MCF 10A (cell line): ENCODE data around the gene PRG2. TPM values are rescaled to one million over a fixed set of nuclear protein-coding genes. Genes with fewer than 3 reads are reported as not detected.

Source experiments
- BruUV-seq: library from RNA; stranded (reverse); fragments of 400-500 nt; replicated peaks from 2 replicates; lab custom pipeline; 2021; lab: Mats Ljungman, UMichigan
- CTCF ChIA-PET: fragments of 300-600 bp; sonication (Branson Sonifier 250); formaldehyde crosslinking; extraction: SDS; loops from one replicate; lab custom pipeline; 2021; ENCODE audit warnings: antibody characterized with exemption, inconsistent platforms; lab: Yijun Ruan, JAX
- POLR2A ChIA-PET: fragments of 300-600, 350-650 bp; sonication (Branson Sonifier 250); formaldehyde crosslinking; extraction: SDS; loops from one replicate; lab custom pipeline; 2020; ENCODE audit warnings: antibody characterized with exemption, inconsistent platforms; lab: Yijun Ruan, JAX
- DNase-seq: peaks from one replicate; pipeline ENCODE4 v3.0.0-alpha.2; 2018; ENCODE audit not compliant: unreplicated experiment
- H3K27ac Mint-ChIP-seq: one replicate; pipeline ENCODE4 v1.8.0; 2022; ENCODE audit warnings: mild to moderate bottlenecking, low read depth, mixed read lengths; ENCODE audit not compliant: unreplicated experiment
- H3K27me3 Mint-ChIP-seq: one replicate; pipeline ENCODE4 v1.8.0; 2022; ENCODE audit warnings: mixed read lengths; ENCODE audit not compliant: insufficient read depth, unreplicated experiment
- H3K36me3 Mint-ChIP-seq: one replicate; pipeline ENCODE4 v1.8.0; 2022; ENCODE audit warnings: mild to moderate bottlenecking, moderate library complexity, mixed read lengths; ENCODE audit not compliant: insufficient read depth, unreplicated experiment
- H3K4me1 Mint-ChIP-seq: one replicate; pipeline ENCODE4 v1.8.0; 2022; ENCODE audit warnings: mixed read lengths; ENCODE audit not compliant: insufficient read depth, unreplicated experiment
- H3K4me3 Mint-ChIP-seq: one replicate; pipeline ENCODE4 v1.8.0; 2022; ENCODE audit warnings: mild to moderate bottlenecking, moderate library complexity, mixed read lengths; ENCODE audit not compliant: unreplicated experiment
- H3K9me3 Mint-ChIP-seq: one replicate; pipeline ENCODE4 v1.8.0; 2022; ENCODE audit warnings: mixed read lengths; ENCODE audit not compliant: unreplicated experiment
- intact Hi-C: fragments of 100-400 bp; cut with micrococcal nuclease; formaldehyde crosslinking; loops from 2 replicates; pipeline ENCODE4 v1.14.1; 2022
- total RNA-seq: library from RNA; stranded (reverse); gene quantifications from 2 replicates; pipeline ENCODE4 v1.2.3, GENCODE V29; 2022
- TF ChIP-seq, protein P1 (sequence below): fragments of 200-600 bp; IDR thresholded peaks from one replicate; pipeline ENCODE4 v1.8.0; 2022; ENCODE audit warnings: antibody characterized with exemption, mild to moderate bottlenecking; ENCODE audit not compliant: unreplicated experiment

PRG2 gene
- total RNA-seq, 1 experiment from 2014 or later, result not detected

GRCh38 chr11:57396744-57397143 is 6.3 kb upstream of the PRG2 start:
- H3K4me1 Mint-ChIP-seq, result no peaks in the 10 kb centered on the region
- ChIA-PET POLR2A (interaction anchor here (0.6 kb wide), 1 partner anchor 66 kb away, joined by 3 read pairs; no protein-coding TSS in a partner anchor), CTCF (interaction anchor here (0.6 to 1.0 kb wide), 3 partner anchors 61 to 265 kb away, joined by 3 read pairs; no protein-coding TSS in a partner anchor)
- TF ChIP-seq, protein P1, sequence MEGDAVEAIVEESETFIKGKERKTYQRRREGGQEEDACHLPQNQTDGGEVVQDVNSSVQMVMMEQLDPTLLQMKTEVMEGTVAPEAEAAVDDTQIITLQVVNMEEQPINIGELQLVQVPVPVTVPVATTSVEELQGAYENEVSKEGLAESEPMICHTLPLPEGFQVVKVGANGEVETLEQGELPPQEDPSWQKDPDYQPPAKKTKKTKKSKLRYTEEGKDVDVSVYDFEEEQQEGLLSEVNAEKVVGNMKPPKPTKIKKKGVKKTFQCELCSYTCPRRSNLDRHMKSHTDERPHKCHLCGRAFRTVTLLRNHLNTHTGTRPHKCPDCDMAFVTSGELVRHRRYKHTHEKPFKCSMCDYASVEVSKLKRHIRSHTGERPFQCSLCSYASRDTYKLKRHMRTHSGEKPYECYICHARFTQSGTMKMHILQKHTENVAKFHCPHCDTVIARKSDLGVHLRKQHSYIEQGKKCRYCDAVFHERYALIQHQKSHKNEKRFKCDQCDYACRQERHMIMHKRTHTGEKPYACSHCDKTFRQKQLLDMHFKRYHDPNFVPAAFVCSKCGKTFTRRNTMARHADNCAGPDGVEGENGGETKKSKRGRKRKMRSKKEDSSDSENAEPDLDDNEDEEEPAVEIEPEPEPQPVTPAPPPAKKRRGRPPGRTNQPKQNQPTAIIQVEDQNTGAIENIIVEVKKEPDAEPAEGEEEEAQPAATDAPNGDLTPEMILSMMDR, result no peak
- no TSS peak for BruUV-seq
- peaks cover 9% of the 10 kb centered on the region for H3K27me3 Mint-ChIP-seq
- no peaks in the 10 kb centered on the region for H3K9me3 Mint-ChIP-seq
- intact Hi-C loops, result no loop called here
- H3K36me3 Mint-ChIP-seq, result no peaks in the 10 kb centered on the region
- no peak for DNase-seq
- H3K4me3 Mint-ChIP-seq, result no peak overlapping the region
- no peak overlapping the region for H3K27ac Mint-ChIP-seq

DNA sequence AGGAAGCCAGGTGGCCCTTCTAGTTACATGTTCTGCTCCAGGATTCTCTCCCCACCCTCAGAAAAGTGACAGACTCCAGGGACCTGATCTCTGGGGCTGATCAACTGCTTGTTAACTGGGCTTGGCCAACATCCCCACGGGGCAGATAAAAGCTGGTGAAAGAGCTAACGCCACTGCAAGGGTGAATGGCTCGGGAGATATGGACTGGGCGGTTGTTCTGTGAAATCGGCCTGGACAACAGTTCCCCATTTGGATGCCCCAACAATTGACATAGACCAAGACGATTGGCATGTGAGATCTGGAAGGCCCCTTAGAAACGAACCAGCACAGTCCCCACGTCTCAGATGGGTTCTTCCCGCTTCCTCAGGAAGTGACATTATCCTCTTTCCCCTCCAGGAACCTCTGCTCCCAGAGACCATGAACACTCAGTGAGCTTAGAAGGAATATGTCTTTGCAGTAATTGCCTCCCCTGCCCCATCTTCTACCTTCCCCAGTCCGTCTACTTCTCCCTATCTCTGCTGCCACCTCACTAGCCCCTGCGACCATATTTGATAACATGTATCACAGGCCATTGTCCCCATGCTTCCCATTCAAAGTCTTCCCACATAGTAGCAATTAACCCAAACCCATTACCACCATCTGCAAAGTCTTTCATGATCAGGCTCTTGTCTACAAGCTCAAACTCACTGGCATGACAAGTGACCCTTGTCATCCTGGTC is 5.6 kb upstream of the PRG2 start:
- Mint-ChIP-seq H3K4me3 (no peak overlapping the region), H3K36me3 (no peaks in the 10 kb centered on the region), H3K27ac (no peak overlapping the region), H3K9me3 (no peaks in the 10 kb centered on the region), H3K27me3 (peaks cover 14% of the 10 kb centered on the region), H3K4me1 (no peaks in the 10 kb centered on the region)
- no TSS peak for BruUV-seq
- TF ChIP-seq, protein P1, result no peak
- intact Hi-C loops, result no loop called here
- POLR2A ChIA-PET, result interaction anchor here (0.6 kb wide), 1 partner anchor 65 kb away, joined by 3 read pairs; no protein-coding TSS in a partner anchor
- DNase-seq, result no peak
- CTCF ChIA-PET, result no interaction called here

DNA sequence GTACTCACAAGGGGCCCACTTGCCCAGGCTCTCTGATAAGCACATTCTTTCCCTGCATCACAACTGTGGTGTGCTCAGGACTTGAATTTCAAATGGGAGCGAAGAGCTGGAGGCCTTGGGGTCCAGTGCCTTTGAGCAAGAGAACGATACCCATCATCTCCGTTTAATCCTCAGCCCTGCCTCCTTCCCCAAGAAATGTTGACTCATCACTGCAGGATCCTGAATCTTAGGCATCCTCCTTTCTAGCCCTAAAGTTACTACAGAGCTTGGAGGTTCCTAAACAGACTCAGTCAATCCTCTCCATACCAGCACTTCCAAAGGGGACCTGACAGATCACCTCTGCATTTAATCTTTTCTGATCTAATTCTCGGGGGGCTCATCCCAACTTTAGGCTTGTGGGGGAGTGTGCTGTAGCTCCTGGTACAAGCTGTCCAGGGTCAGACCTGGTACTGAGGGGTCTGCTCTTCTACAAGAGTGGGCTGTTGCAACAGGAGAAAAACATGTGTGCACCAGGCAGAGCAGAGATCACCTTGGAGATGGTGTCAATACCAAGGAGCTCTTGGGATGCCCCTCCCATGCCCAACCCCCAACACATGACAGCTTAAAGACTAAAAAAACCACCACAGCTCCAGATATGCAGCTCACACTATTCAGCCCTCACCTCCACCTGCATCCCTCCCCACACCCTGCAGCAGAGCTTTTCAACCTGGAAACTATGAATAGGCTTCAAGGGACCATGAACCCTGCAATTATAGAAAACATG is 3.9 kb upstream of the PRG2 start:
- CTCF ChIA-PET, result interaction anchor here (1.0 kb wide), 1 partner anchor 44 kb away, joined by 4 read pairs; no protein-coding TSS in a partner anchor
- POLR2A ChIA-PET, result interaction anchor here (1.1 kb wide), 1 partner anchor 14 kb away, joined by 3 read pairs; no protein-coding TSS in a partner anchor

More for the DNA sequence above, 3.9 kb upstream of the PRG2 start:
- no peaks in the 10 kb centered on the region for H3K4me1 Mint-ChIP-seq
- no peak overlapping the region for H3K4me3 Mint-ChIP-seq
- intact Hi-C loops, result no loop called here
- no peak overlapping the region for H3K27ac Mint-ChIP-seq
- H3K9me3 Mint-ChIP-seq, result no peaks in the 10 kb centered on the region
- TF ChIP-seq, protein P1, result no peak
- no peak for DNase-seq
- H3K27me3 Mint-ChIP-seq, result peaks cover 30% of the 10 kb centered on the region
- H3K36me3 Mint-ChIP-seq, result no peaks in the 10 kb centered on the region
- BruUV-seq, result no TSS peak
